T1000 (cell line): Measurements from ENCODE around the gene TTYH2.
A peak's percentile ranks its signal among the peaks of the same experiment; 100 is the strongest.
"Not testable (repeated sequence)": the region's sequence is repeated elsewhere in the genome, so short reads cannot be mapped to it uniquely, and the experiment has no call there.

Experiments used
- DNase-seq: peaks from one replicate; lab custom pipeline; 2025; ENCODE audit warnings: mixed read lengths; lab: John Stamatoyannopoulos, UW

TTYH2 gene, protein sequence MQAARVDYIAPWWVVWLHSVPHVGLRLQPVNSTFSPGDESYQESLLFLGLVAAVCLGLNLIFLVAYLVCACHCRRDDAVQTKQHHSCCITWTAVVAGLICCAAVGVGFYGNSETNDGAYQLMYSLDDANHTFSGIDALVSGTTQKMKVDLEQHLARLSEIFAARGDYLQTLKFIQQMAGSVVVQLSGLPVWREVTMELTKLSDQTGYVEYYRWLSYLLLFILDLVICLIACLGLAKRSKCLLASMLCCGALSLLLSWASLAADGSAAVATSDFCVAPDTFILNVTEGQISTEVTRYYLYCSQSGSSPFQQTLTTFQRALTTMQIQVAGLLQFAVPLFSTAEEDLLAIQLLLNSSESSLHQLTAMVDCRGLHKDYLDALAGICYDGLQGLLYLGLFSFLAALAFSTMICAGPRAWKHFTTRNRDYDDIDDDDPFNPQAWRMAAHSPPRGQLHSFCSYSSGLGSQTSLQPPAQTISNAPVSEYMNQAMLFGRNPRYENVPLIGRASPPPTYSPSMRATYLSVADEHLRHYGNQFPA

DNA sequence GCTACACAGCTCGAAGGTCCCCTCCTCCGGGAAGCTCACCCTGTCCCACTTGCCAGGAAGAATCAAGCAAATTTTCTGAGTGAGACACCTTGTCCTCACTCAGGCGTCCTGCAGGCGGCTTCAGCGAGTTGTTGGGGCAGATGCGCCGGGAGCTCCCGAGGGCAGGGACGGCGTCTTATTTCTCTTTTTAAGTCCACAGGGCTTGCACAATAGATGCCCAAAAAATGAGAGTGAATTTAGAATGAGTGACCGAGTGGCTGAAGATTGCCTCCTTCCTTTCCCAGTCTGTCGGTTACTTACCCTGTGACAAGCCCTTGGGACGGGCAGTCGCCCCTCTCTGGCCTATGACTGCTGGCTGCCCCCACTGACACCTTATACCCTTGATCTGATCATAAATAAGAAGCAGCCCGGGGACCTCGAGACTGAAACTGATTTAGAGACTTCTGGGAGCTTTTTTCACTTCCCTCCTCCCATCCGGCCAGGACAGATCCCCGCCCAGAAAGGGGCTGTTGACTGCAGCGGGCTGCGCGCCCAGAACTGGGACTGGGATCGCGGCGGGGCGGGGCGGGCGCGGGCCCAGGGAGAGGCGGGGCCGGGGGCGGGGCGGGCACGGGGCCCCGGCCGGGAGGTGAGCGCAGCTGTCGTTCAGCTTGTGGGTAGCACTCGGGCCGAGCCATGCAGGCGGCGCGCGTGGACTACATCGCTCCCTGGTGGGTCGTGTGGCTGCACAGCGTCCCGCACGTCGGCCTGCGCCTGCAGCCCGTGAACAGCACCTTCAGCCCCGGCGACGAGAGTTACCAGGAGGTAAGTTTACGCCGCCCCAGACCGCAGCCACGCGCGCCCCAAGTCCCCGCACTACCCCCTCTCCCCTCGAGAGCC is at the start of gene TTYH2:
TTYH2 (plus strand) TSS at position 659 of the 879 bp plus-strand sequence; CDS start at position 676, 17 bp downstream.
- peak; percentile 83 for DNase-seq

DNA sequence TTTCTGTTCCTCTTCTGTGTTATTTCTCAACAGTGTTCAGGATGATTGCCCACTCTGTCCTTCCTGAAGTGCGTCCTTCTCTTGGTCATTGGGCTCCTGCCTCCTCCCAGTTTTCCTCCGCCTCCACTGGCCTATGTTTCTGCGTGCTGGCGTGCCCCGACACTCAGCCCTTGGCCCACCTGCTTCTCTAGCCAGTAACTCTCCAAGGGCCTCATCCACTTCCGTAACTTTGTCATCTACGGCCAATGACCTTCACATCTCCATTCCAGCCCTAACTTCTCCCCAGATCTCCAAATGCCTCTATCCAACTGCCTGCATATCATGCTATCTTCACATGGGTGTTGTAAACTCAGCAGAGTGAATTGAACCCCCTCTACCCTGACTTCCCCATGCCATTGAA is 49.5 kb upstream of the TTYH2 start:
- no peak for DNase-seq

DNA sequence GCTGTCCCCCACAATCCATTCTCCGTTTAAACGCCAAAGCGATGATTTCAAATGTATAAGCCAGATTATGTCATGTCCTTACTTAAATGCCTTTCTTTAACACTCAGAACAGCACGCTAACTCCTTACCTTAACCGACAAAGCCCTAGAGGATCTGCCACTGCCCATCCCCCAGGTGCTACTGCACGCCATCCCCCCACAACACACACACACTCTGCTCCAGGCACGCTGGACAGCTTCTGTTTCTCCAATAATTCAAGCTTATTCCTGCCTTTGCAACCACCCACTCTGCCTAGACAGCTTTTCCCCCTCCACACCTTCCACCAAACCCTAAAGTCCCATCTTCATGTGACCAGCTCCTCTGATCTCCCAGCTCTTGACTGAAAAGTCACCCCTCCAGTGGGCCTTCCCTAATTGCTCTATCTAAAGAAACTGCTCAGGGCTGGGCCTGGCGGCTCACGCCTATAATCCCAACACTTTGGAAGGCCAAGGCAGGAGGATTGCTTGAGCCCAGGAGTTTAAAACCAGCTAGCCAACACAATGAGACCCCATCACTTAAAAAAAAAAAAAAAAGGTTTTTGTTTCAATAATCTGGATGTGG is 48.8 kb upstream of the TTYH2 start:
- no peak for DNase-seq

DNA sequence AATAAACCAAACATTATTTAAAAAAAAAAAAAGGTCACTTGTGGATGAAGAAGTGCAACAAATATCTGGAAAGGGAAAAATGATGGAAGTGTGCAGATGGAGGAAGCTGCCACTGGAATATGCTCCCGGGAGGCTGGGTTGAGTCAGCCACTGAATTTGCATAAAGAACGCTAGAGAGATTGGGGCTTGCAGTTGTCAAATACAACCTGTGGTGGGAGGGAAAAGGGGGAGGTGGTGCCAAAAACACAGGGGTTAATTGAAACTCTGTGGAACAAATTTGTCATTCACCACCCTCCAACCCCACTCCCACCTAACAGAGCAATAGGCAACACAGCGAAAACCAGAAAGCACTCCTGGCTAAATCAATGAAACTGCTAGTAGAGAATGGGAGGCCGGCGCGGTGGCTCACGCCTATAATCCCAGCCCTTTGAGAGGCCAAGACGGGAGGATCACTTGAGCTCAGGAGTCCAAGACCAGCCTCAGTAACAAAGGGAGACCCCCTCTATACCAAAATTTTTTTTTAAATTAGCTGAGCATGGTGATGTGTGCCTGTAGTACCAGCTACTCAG is 47.5 kb upstream of the TTYH2 start:
- DNase-seq, result no peak

DNA sequence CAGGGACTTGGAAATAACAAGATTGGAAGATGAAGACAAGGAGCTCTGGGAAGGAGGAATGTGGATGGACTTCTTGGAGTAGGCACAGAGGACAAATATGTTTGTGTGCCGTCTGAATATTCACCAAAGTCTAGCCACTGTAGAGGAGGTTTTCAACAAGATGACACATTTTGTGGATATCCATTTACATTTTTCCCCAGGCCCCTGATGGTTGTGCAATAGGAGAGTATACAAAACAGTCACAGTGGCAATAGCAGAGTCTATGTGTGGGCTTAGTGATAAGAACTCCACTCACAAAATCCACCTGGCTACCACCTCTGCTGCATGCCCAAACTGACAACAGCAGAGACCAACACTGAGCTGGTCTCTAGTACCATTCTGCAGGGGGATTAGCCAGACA is 42.4 kb upstream of the TTYH2 start:
- DNase-seq, result no peak

DNA sequence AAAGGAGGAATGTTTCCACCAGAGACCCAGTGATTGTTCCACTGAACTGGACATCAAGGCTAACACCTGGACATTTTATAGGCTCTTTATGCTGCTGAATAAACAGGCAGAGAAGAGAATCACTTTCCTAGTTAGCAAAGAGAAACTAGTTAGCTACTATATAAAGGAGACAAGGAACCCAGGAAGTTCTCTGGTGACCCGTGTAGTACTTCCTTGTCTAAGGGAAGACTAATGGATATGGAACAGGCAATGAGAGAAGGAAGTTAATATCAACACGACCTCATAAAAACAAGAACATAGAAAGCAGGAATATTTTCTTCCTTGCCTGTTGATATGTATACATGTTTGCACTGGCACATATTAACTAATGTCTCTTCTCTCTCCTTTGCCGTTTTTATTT is 40.7 kb upstream of the TTYH2 start:
- DNase-seq, result no peak

DNA sequence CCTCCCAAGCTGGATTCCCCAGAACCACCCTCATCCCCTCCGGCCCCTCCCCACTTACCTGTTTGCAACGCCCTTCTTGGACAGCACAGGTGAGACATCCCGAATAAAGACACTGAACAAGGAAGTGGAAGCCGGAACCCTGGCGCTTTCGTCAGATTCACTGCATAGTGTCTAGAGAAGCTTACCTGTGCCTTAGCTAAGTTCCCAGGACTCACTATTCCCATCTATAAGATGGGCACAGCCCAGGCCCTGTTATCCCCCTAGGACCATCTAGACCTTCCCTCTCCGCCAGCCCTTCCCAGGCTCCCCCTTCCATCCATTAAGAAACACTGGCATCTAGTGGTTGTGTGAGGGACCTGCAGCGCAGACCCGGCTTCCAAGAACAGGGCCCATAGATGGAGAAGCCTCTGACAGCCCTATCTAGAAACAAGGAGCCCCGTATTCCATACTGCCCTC is 36.8 kb upstream of the TTYH2 start:
- DNase-seq, result no peak

DNA sequence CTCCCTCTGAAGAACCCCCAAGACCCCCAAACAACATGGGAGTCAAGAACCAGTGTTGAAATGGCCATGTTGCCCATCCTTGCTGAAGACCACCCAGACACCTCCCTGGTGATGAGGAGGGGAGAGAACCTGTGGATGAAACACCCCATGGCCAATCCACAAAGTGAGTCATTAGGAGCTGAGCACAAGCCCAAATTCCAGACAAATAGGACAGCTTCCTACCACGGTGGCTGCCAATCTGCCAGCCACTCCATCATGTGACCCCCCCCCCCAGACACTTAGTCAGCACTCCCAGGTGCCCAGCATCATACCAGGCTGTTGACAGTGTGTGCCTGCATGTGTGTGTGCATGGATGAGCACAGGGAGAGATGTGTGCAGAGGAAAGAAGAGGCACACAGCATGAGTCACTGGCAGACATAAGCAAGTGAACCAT is 36.3 kb upstream of the TTYH2 start:
- no peak for DNase-seq

DNA sequence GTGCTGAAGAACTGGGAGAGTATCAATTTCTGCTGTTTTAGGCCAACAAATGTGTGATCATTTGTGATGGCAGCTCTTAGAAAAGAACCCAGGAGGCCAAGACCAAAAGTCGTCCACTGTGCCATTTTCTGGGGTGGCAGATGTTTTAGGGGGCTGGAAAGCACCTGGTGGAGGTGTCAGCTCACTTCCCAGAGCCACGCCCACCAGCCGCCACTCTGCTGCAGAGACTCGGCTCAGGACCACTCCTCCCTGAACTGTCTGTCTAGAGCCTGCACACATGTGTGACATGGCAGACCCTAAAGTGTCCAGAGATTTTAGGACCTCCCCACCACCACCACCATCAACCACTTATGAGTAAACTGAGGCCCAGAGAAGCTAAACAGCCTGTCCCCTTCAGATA is 33.8 kb upstream of the TTYH2 start:
- no peak for DNase-seq

DNA sequence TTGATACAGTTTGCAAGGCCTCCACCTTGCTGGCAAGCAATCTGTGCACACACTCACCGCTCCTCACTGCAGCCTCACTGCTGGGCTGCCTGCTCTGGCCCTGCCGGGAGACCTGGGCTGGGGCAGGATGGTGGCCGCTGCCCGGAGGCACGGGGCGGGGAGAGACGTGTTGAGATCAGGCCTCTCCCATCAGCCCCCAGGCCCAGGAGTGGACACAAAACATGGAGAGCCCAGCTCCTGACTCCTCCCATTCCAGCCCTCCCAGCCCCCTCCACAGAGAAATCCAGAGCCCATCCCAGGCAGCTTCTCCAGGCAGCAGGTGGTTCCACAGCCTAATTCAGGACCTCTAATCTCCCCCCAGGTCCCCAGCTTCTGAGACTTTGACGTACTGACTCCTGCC is 33.0 kb upstream of the TTYH2 start:
- DNase-seq, result no peak

DNA sequence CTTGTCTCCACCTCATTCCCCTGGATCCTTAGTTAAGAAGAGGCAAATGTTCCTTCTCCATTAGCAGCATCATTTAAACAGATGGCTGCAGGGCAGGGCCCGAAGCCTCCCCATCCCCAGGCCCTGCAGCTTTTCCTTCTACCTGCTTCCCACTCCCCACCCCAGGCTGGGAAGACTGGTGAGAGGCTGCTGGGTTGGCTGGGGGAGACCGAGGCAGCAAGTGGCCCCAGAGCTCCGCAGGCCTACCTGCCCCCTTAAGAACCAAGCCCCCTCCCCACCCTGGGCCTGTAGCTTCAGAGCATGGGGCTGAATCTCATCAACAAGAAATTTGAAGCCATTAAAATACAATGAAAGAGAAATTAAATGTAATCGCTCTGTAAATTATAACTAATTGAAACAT is 32.0 kb upstream of the TTYH2 start:
- DNase-seq, result no peak

DNA sequence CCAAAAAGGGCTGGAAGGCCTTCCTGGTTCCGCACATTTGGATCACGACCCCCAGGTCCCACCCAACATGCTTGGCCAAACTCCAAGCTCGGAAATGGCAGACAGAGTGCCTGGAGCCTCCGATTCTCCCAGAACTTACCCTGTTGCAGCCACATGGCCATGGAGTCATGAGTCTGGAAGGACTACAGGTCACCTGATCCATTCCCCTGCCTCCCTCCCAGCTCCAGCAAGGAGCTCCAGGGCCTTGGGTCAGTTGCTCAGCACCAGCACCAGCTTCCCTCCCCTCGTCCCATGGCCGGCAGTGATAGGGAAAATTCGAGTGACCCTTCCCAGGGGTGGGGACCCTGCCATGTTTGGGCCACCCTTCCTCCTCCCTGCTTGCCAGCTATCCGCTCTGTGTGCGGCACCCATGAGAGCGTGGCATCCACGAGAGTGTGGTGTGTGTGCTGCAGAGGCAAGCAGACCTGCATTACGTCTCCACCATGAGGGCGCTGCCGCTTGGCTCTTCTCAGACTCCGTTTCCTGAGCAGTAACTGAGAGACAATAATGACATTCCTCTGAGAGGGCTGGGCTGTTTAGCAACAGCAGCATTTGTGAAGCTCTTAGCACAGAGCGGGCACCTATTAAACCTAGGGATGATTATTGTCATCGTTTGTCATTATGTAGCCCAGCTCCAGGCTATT is 31.2 kb upstream of the TTYH2 start:
- no peak for DNase-seq

DNA sequence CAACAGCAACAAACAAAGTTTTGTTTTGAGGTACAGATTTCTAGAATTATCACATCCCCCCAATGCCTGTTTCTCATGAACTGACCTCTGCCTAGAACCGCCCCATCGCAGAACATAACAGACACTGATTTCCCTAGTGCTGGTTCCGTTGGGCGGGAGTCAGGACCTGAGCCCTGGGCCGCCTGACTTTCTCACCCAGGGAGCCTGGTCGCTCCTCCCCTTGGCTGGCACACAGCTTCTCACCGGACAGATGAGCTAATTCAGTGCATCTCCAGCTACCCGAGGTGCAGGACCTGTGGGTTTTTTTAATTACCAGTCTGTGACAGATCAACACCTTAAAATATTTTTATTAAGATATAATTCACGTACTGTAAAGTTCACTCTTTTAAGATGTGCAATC is 30.0 kb upstream of the TTYH2 start:
- no peak for DNase-seq

DNA sequence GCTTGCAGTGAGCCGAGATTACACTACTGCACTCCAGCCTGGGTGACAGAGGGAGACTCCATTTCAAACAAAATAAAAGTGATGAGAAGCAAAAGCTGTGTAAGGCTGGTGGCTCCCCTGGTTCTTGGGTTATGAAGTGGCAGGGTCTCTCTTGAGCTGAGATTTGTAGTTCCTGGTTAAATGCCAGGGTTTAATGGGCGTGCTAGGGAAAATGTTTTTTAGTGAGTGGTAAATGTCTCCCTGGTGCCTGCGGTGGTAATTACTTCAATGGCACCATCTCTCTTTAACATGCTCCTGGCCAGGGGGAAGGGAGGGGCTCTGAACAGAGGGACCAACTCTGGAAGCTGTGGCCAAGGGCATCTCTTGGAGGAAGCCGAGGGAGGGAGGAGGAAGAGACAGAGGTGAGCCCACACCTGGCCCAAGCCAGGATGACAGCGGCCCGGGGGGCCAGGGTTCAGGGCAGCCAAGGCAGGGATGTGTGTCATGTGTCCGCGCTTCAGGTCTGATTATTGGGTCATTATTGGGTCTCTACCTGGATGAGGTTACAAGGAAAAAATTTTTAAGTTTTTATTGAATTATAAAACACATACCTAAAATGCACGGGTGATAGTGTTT is 27.7 kb upstream of the TTYH2 start:
- no peak for DNase-seq

DNA sequence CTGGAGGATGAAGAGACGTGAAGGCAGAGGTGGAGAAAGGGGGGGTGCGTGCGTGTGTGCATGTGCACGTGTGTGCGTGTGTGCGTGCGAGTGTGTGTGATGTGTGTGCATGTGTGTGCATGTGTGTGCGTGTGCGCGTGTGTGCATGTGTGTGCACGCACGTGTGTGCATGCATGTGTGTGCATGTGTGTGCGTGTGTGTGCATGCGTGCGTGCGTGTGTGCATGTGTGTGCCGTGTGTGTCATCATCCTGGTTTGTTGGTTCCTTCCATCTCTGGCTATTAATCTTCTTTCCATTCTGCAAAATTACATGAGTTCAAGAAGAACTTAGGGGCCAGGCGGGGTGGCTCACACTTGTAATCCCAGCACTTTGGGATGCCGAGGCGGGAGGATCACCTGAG is 26.9 kb upstream of the TTYH2 start:
- no peak for DNase-seq

DNA sequence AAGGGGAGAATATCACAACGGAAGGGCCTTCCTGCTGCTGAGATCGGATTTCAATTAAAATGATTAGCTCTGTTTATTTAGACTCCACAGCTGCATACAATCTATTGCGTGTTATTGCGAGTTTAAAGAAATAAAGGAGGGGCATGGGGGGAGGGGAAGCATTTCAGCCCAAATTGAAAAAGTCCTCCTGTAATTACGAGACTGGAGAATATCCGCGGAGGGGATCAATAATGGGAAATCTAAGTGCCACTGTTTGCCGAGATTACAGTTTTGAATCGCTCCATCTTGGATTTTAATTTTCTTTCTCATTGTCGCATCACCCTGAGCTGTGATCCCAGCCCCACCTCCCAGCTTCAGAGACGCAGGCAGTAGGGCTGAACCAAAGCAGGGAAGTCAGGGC is 25.6 kb upstream of the TTYH2 start:
- DNase-seq, result no peak

DNA sequence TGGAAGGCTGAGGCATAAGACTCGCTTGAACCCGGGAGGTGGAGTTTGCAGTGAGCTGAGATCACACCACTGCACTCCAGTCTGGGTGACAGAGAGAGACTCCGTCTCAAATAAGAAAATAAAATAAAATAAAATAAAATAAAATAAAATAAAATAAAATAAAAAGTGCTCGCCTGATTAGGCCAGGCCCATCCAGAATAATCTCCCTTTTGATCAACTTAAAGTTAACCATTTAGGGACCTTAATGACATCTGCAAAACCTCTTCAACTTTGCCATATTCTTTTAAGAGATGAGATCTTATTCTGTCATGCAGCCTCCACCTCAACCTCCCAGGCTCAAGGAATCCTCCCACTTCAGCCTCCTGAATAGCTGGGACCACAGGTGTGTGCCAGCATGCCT is 24.7 kb upstream of the TTYH2 start:
- DNase-seq, result not testable (repeated sequence)

DNA sequence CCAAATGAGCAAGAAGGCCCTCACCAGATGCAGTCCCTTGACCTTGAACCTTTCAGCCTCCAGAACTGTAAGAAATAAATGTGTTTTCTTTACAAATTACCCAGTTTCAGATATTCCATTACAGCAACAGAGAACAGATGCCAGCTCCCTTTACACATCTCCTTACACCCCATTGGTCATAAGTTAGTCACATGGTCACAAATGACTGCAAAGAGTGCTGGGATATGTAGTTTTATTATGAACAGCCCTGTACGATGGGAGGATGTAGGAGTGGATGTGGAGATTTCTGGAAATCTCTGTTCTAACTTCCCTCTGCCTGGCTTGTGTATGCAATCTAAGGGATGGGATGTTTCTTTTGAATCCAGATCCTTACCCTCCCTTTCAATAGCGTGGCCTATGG is 23.2 kb upstream of the TTYH2 start:
- DNase-seq, result no peak

DNA sequence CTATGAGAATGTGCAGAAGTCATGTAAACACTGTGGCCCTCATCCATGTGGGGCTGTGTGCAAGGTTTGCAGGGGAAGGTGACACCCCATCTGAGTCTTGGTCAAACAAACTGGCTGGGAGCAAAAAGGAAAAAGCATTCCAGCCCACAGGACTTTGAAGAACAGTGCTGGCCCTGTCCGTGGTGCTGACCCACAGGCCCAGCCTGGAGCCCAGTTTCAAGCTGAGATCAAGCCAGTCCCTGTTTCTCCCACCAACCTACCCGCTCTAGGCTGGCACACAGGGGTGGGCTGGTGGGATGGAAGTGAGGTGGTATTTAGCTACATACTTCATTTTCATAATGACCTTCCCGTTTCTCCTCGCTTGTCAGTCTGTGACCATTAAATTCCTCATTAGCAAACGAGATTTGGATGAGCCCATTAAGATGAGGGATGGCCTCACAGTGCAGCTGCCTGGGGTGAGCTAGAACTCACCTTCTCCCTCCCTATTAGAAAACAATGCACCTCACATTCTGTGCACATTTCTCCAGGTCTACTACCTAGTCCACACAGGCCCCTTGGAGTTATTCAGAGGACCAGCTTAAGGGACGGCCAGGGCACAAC is 22.5 kb upstream of the TTYH2 start:
- no peak for DNase-seq

DNA sequence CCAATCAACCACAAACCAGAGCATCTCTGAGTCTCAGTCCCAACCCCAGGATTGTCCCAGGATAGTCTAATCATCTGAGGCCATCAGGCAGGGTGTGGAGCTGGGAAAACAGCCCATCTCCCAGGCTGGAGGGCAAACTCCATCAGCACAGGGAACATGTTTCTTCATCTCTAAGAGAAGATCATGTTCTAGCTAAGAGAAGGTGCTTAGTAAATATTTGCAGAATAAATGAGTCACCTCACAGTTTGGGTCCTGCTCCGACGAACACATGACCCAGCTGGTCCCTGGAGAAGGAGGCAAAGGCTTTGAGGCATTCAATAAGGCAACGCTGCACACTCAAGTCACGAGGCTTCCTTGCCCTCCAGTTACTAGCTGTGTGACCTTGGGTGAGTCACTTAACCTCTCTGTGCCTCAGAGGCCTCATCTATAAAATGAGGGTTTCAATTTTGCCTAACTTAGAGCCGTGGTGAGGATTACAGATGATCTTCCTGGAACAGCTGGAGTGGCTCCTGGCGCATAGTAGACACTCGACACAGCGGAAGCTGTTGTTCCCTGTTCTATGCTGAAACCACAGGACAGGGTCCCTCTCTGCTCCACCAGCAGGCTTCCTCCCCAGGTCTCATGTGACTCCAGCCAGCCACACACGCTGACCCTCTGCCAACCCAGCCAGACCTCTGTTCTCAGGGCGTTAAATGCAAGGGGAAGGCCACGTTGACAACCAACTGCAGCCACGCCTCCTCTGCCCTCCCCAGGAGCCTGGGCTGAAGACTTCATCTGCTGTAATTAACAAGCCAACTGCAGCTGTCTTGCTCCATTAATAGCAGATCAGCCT is 20.2 kb upstream of the TTYH2 start:
- DNase-seq, result no peak
